Epithelial cell of esophagus (primary cell): ENCODE data around the gene WHRN.

Experiments
- DNase-seq: peaks from one replicate; pipeline ENCODE4 v3.0.0; 2010; ENCODE audit warnings: low read depth
- H3K4me3 ChIP-seq: 2 replicates; pipeline ENCODE4 v1.5.1; 2011; ENCODE audit warnings: mild to moderate bottlenecking, low read length, control low read depth
- CTCF ChIP-seq: IDR thresholded peaks from 2 replicates; pipeline ENCODE4 v1.5.1; 2011; ENCODE audit warnings: low read depth, mild to moderate bottlenecking, low read length, control low read depth, inconsistent platforms; ENCODE audit not compliant: insufficient read depth; ENCODE audit errors: missing control alignments

The WHRN gene

GRCh38 chr9:114432323-114433067 lies 72.8 kb downstream of the WHRN start:
- H3K4me3 ChIP-seq = no peak overlapping the region
- TF ChIP-seq CTCF = no peak

GRCh38 chr9:114431770-114432169 lies 73.5 kb downstream of the WHRN start:
- no peak for TF ChIP-seq CTCF
- no peak for DNase-seq
- H3K4me3 ChIP-seq = no peak overlapping the region

More at GRCh38 chr9:114432323-114433067, 72.8 kb downstream of the WHRN start:
- DNase-seq = no peak

GRCh38 chr9:114431003-114431402 lies 74.3 kb downstream of the WHRN start:
- no peak for TF ChIP-seq CTCF

GRCh38 chr9:114430457-114430856 lies 74.8 kb downstream of the WHRN start:
- peak; percentile 13 for DNase-seq
- no peak overlapping the region for H3K4me3 ChIP-seq
- TF ChIP-seq CTCF = no peak

More at GRCh38 chr9:114431003-114431402, 74.3 kb downstream of the WHRN start:
- no peak for DNase-seq
- no peak overlapping the region for H3K4me3 ChIP-seq

GRCh38 chr9:114429488-114429887 lies 75.8 kb downstream of the WHRN start:
- no peak for DNase-seq
- TF ChIP-seq CTCF = no peak
- no peak overlapping the region for H3K4me3 ChIP-seq

GRCh38 chr9:114428466-114428865 lies 76.8 kb downstream of the WHRN start:
- no peak for DNase-seq
- H3K4me3 ChIP-seq = no peak overlapping the region
- no peak for TF ChIP-seq CTCF

- no peak for DNase-seq
- H3K4me3 ChIP-seq = no peak overlapping the region
- TF ChIP-seq CTCF = no peak
These were observed 77.6 kb downstream of the WHRN start for GRCh38 chr9:114427644-114428043.
